Prostate gland (tissue), 2 donors: Measurements from ENCODE around the gene PTPRH.

Experiments
- POLR2A ChIP-seq: fragments of 450-650 bp; IDR thresholded peaks from one replicate; pipeline ENCODE4 v1.6.1; 2016; ENCODE audit warnings: antibody characterized with exemption, mild to moderate bottlenecking
- POLR2AphosphoS5 ChIP-seq: sonication (generic); formaldehyde crosslinking; IDR thresholded peaks from one replicate; pipeline ENCODE4 v1.6.1; 2017; ENCODE audit warnings: antibody characterized with exemption
- TF ChIP-seq, protein P1 (sequence below), 4 experiments: fragments of 200-600 bp in 2 of 4; fragments of 450-650 bp in 2 of 4; sonication (generic) in 2 of 4; IDR thresholded peaks; 1 replicate in 3 of 4; 2 replicates in 1 of 4; pipeline ENCODE4 v1.5.1; 2016 to 2019; ENCODE audit warnings: antibody characterized with exemption in 4 of 4, mild to moderate bottlenecking in 2 of 4, moderate library complexity in 2 of 4

DNA sequence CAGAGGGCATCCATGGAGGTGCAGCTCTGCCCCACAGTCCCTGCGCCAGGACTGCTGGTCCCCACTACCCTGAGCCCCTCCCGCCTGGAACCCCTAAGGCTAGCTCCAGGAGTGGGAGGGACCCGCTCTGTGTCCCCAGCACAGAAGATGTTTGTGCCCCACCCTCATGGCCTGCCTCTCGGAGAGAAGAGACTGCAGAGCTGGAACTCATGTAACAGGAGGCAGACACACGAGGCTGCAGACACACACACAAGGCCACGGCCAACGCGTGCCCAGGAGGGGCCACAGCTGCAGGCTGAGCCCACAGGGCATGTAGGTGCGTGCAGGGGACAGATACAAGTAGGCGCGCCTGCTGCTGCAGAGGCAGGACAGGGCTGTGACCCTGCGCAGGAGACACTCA, 29.7 kb upstream of the PTPRH start:
- TF ChIP-seq, protein P1, sequence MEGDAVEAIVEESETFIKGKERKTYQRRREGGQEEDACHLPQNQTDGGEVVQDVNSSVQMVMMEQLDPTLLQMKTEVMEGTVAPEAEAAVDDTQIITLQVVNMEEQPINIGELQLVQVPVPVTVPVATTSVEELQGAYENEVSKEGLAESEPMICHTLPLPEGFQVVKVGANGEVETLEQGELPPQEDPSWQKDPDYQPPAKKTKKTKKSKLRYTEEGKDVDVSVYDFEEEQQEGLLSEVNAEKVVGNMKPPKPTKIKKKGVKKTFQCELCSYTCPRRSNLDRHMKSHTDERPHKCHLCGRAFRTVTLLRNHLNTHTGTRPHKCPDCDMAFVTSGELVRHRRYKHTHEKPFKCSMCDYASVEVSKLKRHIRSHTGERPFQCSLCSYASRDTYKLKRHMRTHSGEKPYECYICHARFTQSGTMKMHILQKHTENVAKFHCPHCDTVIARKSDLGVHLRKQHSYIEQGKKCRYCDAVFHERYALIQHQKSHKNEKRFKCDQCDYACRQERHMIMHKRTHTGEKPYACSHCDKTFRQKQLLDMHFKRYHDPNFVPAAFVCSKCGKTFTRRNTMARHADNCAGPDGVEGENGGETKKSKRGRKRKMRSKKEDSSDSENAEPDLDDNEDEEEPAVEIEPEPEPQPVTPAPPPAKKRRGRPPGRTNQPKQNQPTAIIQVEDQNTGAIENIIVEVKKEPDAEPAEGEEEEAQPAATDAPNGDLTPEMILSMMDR (IDR thresholded peaks at IDR 0.05): no peak
- TF ChIP-seq POLR2AphosphoS5: no peak
- TF ChIP-seq POLR2A: no peak
